AG08396 (cell line): ENCODE data around the gene FRZB.
"Not testable (repeated sequence)": the region's sequence is repeated elsewhere in the genome, so short reads cannot be mapped to it uniquely, and the experiment has no call there.

ENCODE experiments used
- DNase-seq: peaks from one replicate; pipeline ENCODE4 v3.0.0; 2012; ENCODE audit warnings: low spot score, mixed read lengths

Gene FRZB, protein sequence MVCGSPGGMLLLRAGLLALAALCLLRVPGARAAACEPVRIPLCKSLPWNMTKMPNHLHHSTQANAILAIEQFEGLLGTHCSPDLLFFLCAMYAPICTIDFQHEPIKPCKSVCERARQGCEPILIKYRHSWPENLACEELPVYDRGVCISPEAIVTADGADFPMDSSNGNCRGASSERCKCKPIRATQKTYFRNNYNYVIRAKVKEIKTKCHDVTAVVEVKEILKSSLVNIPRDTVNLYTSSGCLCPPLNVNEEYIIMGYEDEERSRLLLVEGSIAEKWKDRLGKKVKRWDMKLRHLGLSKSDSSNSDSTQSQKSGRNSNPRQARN

GRCh38 chr2:182866461-182867406 lies at the start of gene FRZB:
FRZB (minus strand) TSS chr2:182866637; CDS start chr2:182866552, 85 bp downstream.
- peak; percentile 69 for DNase-seq

GRCh38 chr2:182915369-182916326 lies 49.2 kb upstream of the FRZB start:
- peak; percentile 69 for DNase-seq

GRCh38 chr2:182914852-182915251 lies 48.4 kb upstream of the FRZB start:
- no peak for DNase-seq

- DNase-seq: no peak
These were observed 46.6 kb upstream of the FRZB start for GRCh38 chr2:182913064-182913463.

- no peak for DNase-seq
These were observed 46.1 kb upstream of the FRZB start for GRCh38 chr2:182912518-182912915.

- DNase-seq: no peak
These were observed 45.5 kb upstream of the FRZB start for GRCh38 chr2:182911813-182912517.

- no peak for DNase-seq
These were observed 44.5 kb upstream of the FRZB start for GRCh38 chr2:182910965-182911364.

DNA sequence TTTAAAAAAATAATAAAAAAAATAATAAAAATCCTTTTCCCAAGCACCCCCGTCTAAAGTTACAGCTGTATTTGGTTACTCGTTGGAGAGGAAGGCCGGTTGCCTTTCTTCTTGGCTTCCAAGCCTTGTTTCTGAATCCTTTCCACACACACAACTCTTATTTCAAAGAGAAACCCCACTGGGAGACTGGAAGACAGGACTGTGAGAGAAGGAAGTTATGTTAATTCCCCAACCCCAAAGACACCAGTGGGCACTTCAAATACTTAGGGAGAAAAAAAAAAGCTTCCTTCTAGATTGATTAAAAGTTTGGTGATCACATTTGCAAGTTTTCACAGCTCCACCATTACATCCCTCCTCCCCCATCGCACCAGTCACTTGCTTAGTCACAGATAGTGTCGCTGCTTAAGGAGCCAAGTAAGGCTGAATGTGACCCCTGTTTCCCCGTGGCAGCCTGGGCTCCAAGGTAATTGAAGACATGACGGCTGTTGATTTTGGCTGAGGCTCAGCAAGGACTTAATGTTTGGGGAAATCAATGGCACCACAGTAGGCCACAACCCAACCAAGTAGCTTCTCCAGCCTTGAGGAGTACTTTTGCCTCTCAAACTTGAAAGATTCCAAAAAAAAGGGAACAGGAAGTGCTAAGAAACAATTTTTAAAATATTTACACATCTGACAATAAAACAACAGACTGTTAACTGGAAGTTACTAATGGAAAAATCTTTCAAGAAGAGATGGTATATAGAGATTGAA lies 40.8 kb upstream of the FRZB start:
- DNase-seq: no peak

GRCh38 chr2:182906454-182906853 lies 40.0 kb upstream of the FRZB start:
- no peak for DNase-seq

DNA sequence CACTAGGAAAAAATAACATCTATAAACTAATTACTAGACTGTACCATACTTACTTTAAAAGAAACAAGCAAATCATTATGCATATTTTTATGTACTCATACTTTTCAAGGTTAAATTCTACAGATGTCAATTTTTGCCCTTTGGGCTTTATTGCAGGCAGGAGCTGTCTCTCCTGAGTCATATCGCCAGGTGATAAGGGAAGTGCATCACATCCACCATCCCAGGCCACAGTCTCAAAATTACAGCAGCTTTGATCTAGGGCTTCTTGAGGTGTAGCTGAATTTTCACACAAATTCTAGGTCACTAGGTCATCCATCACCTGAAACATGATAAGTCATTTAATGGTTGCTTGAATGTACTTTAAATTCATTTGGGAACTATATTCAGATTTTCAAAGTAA lies 38.4 kb upstream of the FRZB start:
- no peak for DNase-seq

DNA sequence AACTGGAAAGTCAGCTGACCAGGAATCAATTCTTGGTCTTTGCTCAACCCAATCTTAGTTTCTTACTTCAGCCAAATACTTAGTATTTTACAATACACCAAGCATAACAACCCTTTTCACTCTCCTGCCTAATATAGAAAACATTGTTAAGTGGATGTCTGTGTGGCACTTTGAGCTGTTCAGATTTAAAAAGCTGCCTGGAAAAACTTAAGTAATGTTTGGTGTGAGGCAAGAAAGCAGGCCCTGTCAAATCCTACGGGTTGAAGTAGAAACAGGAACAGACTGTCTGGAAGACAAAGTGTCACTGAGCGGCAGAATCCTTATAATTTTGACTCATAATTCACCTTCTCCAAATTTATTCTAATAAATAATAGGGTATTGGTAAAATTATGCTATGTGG lies 37.1 kb upstream of the FRZB start:
- no peak for DNase-seq

- DNase-seq: no peak
These were observed 35.3 kb upstream of the FRZB start for GRCh38 chr2:182901748-182902147.

GRCh38 chr2:182898718-182899117 lies 32.3 kb upstream of the FRZB start:
- DNase-seq: no peak

DNA sequence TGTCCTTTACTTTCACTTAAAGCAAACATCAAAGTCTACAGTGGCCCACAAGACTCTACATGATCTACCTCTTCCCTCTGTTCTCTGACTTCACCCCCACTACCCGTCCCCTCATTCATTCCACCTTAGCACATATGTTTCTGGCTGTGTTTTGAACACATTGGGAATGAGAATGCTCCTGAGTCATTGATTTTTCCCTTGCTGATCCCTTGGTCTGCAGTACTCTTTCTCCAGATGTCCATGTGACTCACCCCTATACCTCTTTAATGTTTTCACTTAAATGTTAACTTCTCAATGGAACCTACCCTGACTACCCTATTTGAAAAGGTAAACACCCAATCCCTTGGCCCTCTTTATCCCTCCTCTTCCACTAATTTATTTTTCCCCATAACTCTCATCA lies 30.7 kb upstream of the FRZB start:
- peak; percentile 43 for DNase-seq

DNA sequence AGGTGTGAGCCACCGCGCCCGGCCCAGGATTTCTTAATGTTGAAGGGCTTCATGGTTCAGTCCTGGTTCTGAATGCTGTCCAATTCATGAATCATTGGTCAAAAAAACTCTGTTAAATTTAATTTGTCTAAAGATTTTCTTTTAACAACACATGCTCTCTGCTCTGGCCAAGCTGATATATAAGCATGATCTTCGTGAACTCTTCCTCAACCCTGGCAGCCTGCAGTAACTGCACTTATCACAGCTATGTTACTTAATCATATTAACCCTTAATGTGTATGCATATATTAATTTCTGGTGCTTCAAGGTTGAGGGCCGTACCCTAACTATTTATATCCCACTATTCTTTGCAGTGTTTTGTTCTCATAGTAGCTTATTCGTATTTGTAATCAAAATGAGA lies 29.4 kb upstream of the FRZB start:
- DNase-seq: no peak

DNA sequence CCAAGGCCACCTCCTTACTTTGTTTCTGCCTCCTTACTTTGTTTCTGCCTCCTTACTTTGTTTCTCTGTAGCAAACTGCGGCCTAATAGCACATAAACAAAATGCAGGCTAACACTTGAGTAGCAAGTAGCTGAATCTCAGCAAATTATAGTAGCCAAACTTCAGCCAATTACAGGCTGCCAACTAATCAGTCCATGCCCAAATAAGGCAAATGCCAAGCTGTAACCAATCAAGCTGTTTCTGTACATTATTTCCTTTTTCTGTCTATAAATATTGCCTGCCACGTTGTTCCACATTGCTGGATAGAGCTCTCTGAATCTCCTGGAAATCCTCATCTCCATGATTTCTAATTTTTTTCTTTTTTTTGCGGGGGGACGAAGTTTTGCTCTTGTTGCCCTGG lies 28.7 kb upstream of the FRZB start:
- DNase-seq: no peak

DNA sequence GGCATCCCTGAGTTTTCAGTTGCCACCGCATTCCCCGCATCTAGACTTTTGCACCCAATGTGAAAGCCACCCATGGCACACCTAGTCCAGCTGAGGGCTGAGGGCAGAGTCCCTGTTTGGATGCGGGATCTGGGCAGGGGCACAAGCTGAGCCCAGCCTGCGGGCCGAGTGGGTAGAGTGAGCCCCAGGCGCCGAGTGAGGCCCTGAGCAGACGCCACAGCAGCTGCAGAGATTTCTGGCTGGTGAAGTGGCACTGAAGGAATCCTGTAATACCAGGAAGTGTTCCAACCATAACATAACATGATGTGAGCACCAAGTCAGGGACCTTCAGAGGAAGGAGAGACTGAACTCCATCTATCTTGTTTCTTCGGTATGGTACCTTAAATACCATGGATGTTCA lies 27.7 kb upstream of the FRZB start:
- DNase-seq: no peak

GRCh38 chr2:182893666-182894065 lies 27.2 kb upstream of the FRZB start:
- DNase-seq: no peak

DNA sequence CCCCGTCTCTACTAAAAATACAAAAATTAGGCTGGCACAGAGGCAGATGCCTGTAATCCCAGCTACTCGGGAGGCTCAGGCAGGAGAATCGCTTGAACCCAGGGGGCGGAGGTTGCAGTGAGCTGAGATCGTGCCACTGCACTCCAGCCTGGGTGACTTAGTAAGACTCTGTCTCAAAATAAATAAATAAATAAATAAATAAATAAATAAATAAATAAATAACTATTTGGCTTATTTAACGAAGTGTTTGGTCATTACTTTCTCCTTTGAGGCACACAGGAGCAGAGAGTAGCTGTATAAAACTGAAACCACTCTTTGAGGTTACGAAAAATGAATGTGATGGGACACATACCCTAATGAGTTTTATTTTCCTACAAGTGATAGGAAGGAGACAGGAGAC lies 26.6 kb upstream of the FRZB start:
- DNase-seq: not testable (repeated sequence)

DNA sequence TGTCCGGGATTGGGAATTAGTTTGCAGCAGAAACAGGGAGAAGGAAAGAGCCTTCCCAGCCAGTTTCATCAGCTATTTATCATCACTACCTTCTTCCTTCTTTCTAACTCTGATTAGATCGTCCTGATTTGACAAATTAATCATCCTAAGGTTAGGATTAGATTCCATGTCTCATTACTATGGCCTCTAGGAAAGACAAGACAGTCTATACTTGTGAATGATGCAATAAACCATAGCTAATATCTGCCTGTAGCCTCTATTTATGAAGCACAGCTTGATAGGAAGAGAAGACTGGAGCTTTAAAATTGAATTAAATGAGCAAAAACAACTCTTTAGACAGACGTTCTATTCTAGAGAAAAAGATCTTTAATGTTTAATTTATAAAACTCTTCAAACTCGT lies 25.2 kb upstream of the FRZB start:
- DNase-seq: no peak
